Glutamatergic neuron (in vitro differentiated cells): ENCODE measurements around the gene PRXL2A. TPM values are rescaled to one million over a fixed set of nuclear protein-coding genes. Genes with fewer than 3 reads are reported as not detected.
A peak's percentile ranks its signal among the peaks of the same experiment; 100 is the strongest.

ENCODE experiments used
- DNase-seq: peaks from one replicate; pipeline ENCODE4 v3.0.0; 2022
- H3K27ac Mint-ChIP-seq: one replicate; pipeline ENCODE4 v1.8.0; 2020; ENCODE audit warnings: mild to moderate bottlenecking, mixed read lengths, inconsistent platforms; ENCODE audit not compliant: unreplicated experiment
- H3K27me3 Mint-ChIP-seq: one replicate; pipeline ENCODE4 v1.8.0; 2020; ENCODE audit warnings: mild to moderate bottlenecking, moderate library complexity, mixed read lengths, inconsistent platforms; ENCODE audit not compliant: unreplicated experiment
- H3K36me3 Mint-ChIP-seq: one replicate; pipeline ENCODE4 v1.8.0; 2020; ENCODE audit warnings: mild to moderate bottlenecking, mixed read lengths, inconsistent platforms; ENCODE audit not compliant: unreplicated experiment
- H3K4me1 Mint-ChIP-seq: one replicate; pipeline ENCODE4 v1.8.0; 2020; ENCODE audit warnings: mild to moderate bottlenecking, low read depth, mixed read lengths, inconsistent platforms; ENCODE audit not compliant: unreplicated experiment
- H3K4me3 Mint-ChIP-seq: one replicate; pipeline ENCODE4 v1.8.0; 2020; ENCODE audit warnings: mild to moderate bottlenecking, mixed read lengths, inconsistent platforms; ENCODE audit not compliant: unreplicated experiment
- H3K9me3 Mint-ChIP-seq: one replicate; pipeline ENCODE4 v1.8.0; 2020; ENCODE audit warnings: mild to moderate bottlenecking, moderate library complexity, mixed read lengths, inconsistent platforms; ENCODE audit not compliant: unreplicated experiment
- total RNA-seq: library from RNA; stranded (reverse); fragmentation: NEBNext Ultra II Directional; extraction: Animal tissue kit (Norgen Biotek cat#: 25700); gene quantifications from one replicate; pipeline ENCODE4 v1.2.1, GENCODE V29; 2021; ENCODE audit not compliant: unreplicated experiment
- TF ChIP-seq, protein P1 (sequence below): fragments of 200-600 bp; sonication (generic); IDR thresholded peaks from one replicate; pipeline ENCODE4 v1.5.0; 2021; ENCODE audit not compliant: partially characterized antibody, unreplicated experiment

Gene PRXL2A
- total RNA-seq, 1 donor from 2014 or later, result 164 TPM

DNA sequence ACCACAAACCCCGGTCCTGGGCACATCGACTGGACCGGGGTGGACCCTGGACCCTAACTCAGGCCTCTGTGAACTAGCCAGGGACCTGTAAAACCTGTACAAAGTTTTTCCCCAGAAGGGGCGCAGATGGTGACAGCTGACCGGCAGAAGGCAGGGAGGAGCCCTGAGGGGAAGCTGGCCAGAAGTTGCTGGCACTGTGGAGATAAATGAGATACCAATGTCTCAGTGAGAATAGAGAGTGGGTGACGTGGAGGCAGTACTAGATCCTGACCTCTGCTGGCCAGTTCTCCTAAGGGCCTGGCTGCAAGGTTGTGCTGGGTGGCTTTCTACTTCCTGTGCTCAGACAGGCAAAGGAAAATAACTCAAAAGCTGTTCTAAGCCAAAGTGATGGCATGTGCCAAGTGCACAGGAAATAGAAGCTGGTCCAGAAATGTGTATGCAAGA lies 35.2 kb downstream of the PRXL2A start:
- Mint-ChIP-seq H3K27ac (peak overlapping the region; percentile 83), H3K9me3 (peaks cover 12% of the 10 kb centered on the region), H3K36me3 (peaks cover 5% of the 10 kb centered on the region), H3K4me1 (peaks cover 30% of the 10 kb centered on the region), H3K4me3 (peak overlapping the region; percentile 63), H3K27me3 (peaks cover 9% of the 10 kb centered on the region)
- TF ChIP-seq, protein P1, sequence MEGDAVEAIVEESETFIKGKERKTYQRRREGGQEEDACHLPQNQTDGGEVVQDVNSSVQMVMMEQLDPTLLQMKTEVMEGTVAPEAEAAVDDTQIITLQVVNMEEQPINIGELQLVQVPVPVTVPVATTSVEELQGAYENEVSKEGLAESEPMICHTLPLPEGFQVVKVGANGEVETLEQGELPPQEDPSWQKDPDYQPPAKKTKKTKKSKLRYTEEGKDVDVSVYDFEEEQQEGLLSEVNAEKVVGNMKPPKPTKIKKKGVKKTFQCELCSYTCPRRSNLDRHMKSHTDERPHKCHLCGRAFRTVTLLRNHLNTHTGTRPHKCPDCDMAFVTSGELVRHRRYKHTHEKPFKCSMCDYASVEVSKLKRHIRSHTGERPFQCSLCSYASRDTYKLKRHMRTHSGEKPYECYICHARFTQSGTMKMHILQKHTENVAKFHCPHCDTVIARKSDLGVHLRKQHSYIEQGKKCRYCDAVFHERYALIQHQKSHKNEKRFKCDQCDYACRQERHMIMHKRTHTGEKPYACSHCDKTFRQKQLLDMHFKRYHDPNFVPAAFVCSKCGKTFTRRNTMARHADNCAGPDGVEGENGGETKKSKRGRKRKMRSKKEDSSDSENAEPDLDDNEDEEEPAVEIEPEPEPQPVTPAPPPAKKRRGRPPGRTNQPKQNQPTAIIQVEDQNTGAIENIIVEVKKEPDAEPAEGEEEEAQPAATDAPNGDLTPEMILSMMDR, result peak; percentile 19
- peak; percentile 59 for DNase-seq

DNA sequence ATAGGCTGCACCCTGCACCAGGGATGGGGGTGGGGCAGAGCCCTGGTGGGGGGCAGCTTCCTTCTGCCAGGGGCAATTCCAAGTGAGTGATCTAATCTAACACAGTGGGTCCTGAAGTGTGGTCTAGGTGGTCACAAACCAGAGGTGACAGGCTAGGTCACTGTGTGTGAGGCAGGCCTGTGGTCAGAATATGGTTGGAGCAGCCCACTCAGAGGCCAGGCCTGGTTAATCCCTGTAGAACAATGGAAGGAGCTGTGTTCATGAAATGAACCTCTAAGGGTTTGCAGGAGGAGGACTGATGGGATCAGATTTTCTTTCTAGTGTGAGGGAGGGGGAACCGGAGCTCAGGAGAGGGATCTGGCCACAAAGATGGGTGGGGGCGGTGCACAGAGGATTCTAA lies 35.8 kb downstream of the PRXL2A start:
- Mint-ChIP-seq H3K27ac (peak overlapping the region; percentile 83), H3K9me3 (peaks cover 12% of the 10 kb centered on the region), H3K4me3 (peak overlapping the region; percentile 33), H3K36me3 (peaks cover 5% of the 10 kb centered on the region), H3K4me1 (peaks cover 25% of the 10 kb centered on the region), H3K27me3 (peaks cover 9% of the 10 kb centered on the region)
- TF ChIP-seq, protein P1, result no peak
- DNase-seq, result no peak

DNA sequence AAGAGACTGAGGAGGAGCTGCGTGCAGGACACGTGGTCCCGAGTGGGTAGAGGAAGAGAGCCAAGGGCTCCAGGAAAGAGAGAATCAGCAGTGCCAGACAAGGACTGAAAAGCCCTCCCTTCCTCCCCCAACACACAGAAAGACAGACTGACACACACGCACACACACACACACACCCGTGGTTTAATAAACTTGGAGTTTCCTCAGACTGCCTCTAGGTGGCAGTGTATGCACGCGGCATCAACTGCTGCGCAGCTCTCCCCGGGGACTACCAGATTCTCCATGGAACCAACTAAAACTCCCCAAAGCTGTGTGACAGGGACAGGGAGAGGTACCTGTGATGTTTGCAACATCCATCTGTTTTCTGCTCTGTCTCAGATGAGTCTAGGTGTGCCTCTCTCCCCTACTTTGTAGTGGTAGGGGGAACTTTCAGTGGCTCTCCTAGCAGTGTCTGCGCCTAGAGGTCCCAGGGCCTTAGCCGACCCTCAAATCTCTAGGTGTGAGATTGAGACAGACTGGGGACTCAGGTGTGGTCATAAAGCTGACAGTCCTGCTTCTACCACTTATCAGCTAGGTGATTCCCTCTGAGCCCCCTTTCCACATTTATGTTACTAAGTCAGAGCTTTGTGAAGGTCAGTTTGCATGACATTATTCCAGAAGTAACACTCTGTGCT lies 36.4 kb downstream of the PRXL2A start:
- peaks cover 25% of the 10 kb centered on the region for H3K4me1 Mint-ChIP-seq
- H3K9me3 Mint-ChIP-seq, result peaks cover 12% of the 10 kb centered on the region
- DNase-seq, result no peak
- H3K27me3 Mint-ChIP-seq, result peaks cover 9% of the 10 kb centered on the region
- H3K36me3 Mint-ChIP-seq, result peaks cover 5% of the 10 kb centered on the region
- peak overlapping the region; percentile 83 for H3K27ac Mint-ChIP-seq
- TF ChIP-seq, protein P1, result no peak
- H3K4me3 Mint-ChIP-seq, result peak overlapping the region; percentile 33

DNA sequence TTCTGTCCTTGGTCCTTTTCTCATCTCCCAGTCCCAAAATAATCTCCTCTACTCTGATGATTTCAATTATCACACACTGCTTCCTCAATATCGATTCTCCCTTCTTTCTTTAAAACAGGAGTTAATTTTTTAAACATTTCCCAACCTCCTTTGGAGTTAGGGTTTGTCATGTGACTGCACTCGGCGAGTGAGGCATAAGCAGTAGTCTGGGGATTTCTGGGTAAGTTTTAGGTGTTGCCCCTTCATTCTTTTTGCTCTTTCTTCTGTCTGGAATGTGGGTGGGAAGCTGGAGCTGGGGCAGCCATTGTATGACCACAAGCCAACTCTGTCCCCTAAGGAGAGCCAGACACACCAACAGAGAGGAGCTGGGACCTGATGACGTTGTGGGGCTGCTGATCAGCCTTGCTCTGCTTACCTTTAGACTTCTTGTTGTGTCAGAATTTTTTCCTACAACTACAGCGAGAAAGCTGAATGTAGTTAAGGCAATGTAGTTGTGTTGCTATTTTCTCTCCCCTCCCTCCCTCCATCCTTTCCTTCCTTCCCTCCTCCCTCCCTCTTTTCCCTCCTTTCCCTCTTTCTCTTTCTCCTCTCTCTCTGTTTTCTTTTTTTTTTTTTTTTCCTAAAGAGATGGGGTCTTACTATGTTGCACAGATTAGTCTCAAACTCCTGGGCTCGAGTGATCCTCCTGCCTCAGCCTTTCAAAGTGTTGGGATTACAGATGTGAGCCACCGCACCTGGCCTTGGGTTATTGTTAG lies 39.3 kb downstream of the PRXL2A start:
- Mint-ChIP-seq H3K4me3 (no peak overlapping the region), H3K27ac (no peak overlapping the region)

More for the DNA sequence above, 39.3 kb downstream of the PRXL2A start:
- TF ChIP-seq, protein P1, result no peak
- Mint-ChIP-seq H3K4me1 (peaks cover 22% of the 10 kb centered on the region), H3K27me3 (peaks cover 9% of the 10 kb centered on the region), H3K36me3 (peaks cover 5% of the 10 kb centered on the region), H3K9me3 (peaks cover 12% of the 10 kb centered on the region)
- DNase-seq, result no peak
